SK-N-SH treated with all-trans-retinoic acid at 6 μM for 48 hours (cell line): ENCODE results near the gene UBE4B.
A peak's percentile ranks its signal among the peaks of the same experiment; 100 is the strongest.
"Not testable (repeated sequence)": the region's sequence is repeated elsewhere in the genome, so short reads cannot be mapped to it uniquely, and the experiment has no call there.

Source experiments
- ATAC-seq: fragments of 200-7000 bp; cut with Tn5 transposase; 3 replicates; pipeline ENCODE4 v1.9.1; 2020; ENCODE audit warnings: mild to moderate bottlenecking, moderate library complexity
- ARNTL ChIP-seq: fragments of 450-650 bp; formaldehyde crosslinking; IDR thresholded peaks from 2 replicates; pipeline ENCODE4 v1.5.0; 2020; ENCODE audit warnings: low read depth, mild to moderate bottlenecking, moderate library complexity, borderline replicate concordance
- BACH2 ChIP-seq: fragments of 250-450 bp; sonication (Bioruptor Pico); IDR thresholded peaks from 2 replicates; pipeline ENCODE4 v1.9.0; 2021; ENCODE audit warnings: mild to moderate bottlenecking, borderline replicate concordance
- CREB5 ChIP-seq: fragments of 250-450 bp; sonication (Bioruptor Pico); IDR thresholded peaks from 2 replicates; pipeline ENCODE4 v1.5.1; 2020; ENCODE audit warnings: low read depth, mild to moderate bottlenecking, moderate library complexity
- CSDC2 ChIP-seq: fragments of 250-450 bp; sonication (Bioruptor Pico); IDR thresholded peaks from 2 replicates; pipeline ENCODE4 v1.5.0; 2020; ENCODE audit warnings: mild to moderate bottlenecking, moderate library complexity
- CSRNP3 ChIP-seq: fragments of 250-450 bp; sonication (Bioruptor Pico); IDR thresholded peaks from 2 replicates; pipeline ENCODE4 v1.5.1; 2021; ENCODE audit warnings: mild to moderate bottlenecking, moderate library complexity
- GLIS3 ChIP-seq: fragments of 250-450 bp; sonication (Bioruptor Pico); IDR thresholded peaks from 2 replicates; pipeline ENCODE4 v1.5.0; 2020; ENCODE audit warnings: mild to moderate bottlenecking, moderate library complexity
- ISL1 ChIP-seq: fragments of 250-450 bp; sonication (Bioruptor Pico); IDR thresholded peaks from 2 replicates; pipeline ENCODE4 v2.1.2; 2022; ENCODE audit warnings: mild to moderate bottlenecking, moderate library complexity
- OSR1 ChIP-seq: fragments of 250-450 bp; sonication (Bioruptor Pico); IDR thresholded peaks from 2 replicates; pipeline ENCODE4 v1.8.0; 2022; ENCODE audit warnings: moderate library complexity, mild to moderate bottlenecking, inconsistent platforms
- PATZ1 ChIP-seq: fragments of 250-450 bp; sonication (Bioruptor Pico); IDR thresholded peaks from 2 replicates; pipeline ENCODE4 v1.8.0; 2020; ENCODE audit warnings: mild to moderate bottlenecking, moderate library complexity, borderline replicate concordance
- PPARA ChIP-seq: fragments of 250-450 bp; sonication (Bioruptor Pico); IDR thresholded peaks from 2 replicates; pipeline ENCODE4 v1.5.0; 2020; ENCODE audit warnings: mild to moderate bottlenecking, borderline replicate concordance
- RARB ChIP-seq: fragments of 250-450 bp; sonication (Bioruptor Pico); IDR thresholded peaks from 2 replicates; pipeline ENCODE4 v1.8.0; 2021; ENCODE audit warnings: mild to moderate bottlenecking, moderate library complexity
- SNAI2 ChIP-seq: fragments of 250-450 bp; sonication (Bioruptor Pico); IDR thresholded peaks from 2 replicates; pipeline ENCODE4 v1.5.0; 2020; ENCODE audit warnings: mild to moderate bottlenecking, moderate library complexity
- TCF4 ChIP-seq: fragments of 250-450 bp; sonication (Bioruptor Pico); IDR thresholded peaks from 2 replicates; pipeline ENCODE4 v1.8.0; 2021; ENCODE audit warnings: mild to moderate bottlenecking, moderate library complexity, borderline replicate concordance
- TOX ChIP-seq: fragments of 250-450 bp; sonication (Bioruptor Pico); IDR thresholded peaks from 2 replicates; pipeline ENCODE4 v1.8.0; 2021; ENCODE audit warnings: mild to moderate bottlenecking, moderate library complexity, borderline replicate concordance
- ZC3H10 ChIP-seq: fragments of 250-450 bp; sonication (Bioruptor Pico); IDR thresholded peaks from 2 replicates; pipeline ENCODE4 v1.5.1; 2021; ENCODE audit warnings: mild to moderate bottlenecking, moderate library complexity
- ZFP3 ChIP-seq: fragments of 250-450 bp; sonication (Bioruptor Pico); IDR thresholded peaks from 2 replicates; pipeline ENCODE4 v1.5.0; 2020; ENCODE audit warnings: mild to moderate bottlenecking, moderate library complexity
- ZFP30 ChIP-seq: fragments of 450-650 bp; formaldehyde crosslinking; IDR thresholded peaks from 2 replicates; pipeline ENCODE4 v1.5.0; 2022; ENCODE audit warnings: mild to moderate bottlenecking, moderate library complexity
- ZNF565 ChIP-seq: fragments of 450-650 bp; formaldehyde crosslinking; conservative IDR thresholded peaks from 2 replicates; pipeline ENCODE4 v1.5.0; 2020; ENCODE audit warnings: low read depth, mild to moderate bottlenecking, moderate library complexity
- ZNF70 ChIP-seq: fragments of 450-650 bp; formaldehyde crosslinking; IDR thresholded peaks from 2 replicates; pipeline ENCODE4 v1.5.0; 2020; ENCODE audit warnings: mild to moderate bottlenecking, moderate library complexity
- ZNF8 ChIP-seq: fragments of 450-650 bp; formaldehyde crosslinking; IDR thresholded peaks from 2 replicates; pipeline ENCODE4 v1.5.0; 2020; ENCODE audit warnings: mild to moderate bottlenecking, moderate library complexity
- TF ChIP-seq, protein P1 (sequence below): fragments of 250-450 bp; sonication (Bioruptor Pico); IDR thresholded peaks from 2 replicates; pipeline ENCODE4 v1.8.0; 2021; ENCODE audit warnings: low read depth, mild to moderate bottlenecking, moderate library complexity, borderline replicate concordance

Gene UBE4B

DNA sequence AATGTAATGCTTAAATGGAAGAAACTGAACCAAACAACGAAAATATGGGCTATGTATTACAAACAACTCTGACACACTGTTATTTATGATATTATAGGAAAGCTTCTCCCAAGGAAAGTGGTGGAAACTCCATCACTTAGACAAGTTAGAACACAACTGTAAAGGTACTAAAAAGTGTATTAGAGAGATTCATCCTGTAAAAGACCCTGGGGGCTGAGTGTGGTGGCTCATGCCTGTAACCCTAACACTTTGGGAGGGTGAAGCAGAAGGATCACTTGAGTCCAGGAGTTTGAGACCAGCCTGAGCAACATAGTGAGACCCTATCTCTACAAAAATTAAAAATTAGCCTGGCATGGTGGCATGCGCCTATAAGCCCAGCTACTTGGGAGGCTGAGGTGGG is 7.4 kb upstream of the UBE4B start (continued):
- no peak for TF ChIP-seq PATZ1 (CRISPR knock-in tag)

GRCh38 chr1:10027027-10027426 is 5.7 kb upstream of the UBE4B start:
- TF ChIP-seq, protein P1, sequence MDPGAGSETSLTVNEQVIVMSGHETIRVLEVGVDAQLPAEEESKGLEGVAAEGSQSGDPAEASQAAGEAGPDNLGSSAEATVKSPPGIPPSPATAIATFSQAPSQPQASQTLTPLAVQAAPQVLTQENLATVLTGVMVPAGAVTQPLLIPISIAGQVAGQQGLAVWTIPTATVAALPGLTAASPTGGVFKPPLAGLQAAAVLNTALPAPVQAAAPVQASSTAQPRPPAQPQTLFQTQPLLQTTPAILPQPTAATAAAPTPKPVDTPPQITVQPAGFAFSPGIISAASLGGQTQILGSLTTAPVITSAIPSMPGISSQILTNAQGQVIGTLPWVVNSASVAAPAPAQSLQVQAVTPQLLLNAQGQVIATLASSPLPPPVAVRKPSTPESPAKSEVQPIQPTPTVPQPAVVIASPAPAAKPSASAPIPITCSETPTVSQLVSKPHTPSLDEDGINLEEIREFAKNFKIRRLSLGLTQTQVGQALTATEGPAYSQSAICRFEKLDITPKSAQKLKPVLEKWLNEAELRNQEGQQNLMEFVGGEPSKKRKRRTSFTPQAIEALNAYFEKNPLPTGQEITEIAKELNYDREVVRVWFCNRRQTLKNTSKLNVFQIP, result no peak
- TF ChIP-seq ZC3H10 (CRISPR knock-in tag), result no peak
- no peak for TF ChIP-seq RARB (CRISPR knock-in tag)
- TF ChIP-seq ZFP3 (CRISPR knock-in tag), result no peak
- no peak for TF ChIP-seq ZNF70
- TF ChIP-seq TCF4 (CRISPR knock-in tag), result no peak
- no peak for TF ChIP-seq ZNF565
- no peak for ATAC-seq

DNA sequence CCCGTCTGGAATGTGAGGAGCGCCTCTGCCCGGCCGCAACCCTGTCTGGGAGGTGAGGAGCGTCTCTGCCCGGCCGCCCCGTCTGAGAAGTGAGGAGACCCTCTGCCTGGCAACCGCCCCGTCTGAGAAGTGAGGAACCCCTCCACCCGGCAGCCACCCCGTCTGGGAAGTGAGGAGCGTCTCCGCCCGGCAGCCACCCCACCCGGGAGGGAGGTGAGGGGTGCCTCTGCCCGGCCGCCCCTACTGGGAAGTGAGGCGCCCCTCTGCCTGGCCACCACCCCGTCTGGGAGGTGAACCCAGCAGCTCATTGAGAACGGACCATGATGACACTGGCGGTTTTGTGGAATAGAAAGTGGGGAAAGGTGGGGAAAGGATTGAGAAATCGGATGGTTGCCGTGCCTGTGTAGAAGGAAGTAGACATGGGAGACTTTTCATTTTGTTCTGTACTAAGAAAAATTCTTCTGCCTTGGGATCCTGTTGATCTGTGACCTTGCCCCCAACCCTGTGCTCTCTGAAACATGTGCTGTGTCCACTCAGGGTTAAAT is 3.7 kb upstream of the UBE4B start:
- ATAC-seq, result not testable (repeated sequence)

DNA sequence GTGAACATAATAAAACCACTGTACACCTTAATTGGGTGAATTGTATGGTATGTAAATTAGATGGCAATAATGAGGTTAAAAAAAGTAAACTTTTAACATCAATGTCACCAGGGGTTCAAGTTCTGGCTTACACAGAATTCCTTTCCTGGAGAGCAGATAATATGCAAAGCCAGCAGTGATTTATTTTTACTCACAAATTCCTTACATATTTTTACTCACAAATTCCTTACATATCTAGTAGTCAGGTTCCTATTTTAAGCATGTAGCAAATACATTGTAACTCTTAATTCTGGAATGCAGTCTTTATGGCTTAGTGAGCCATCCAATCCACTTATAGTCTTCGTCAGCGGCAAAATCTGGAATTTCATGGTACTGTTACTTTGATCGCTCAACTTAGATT is 1.3 kb upstream of the UBE4B start:
- ATAC-seq, result peak; percentile 2; the same call in 1 of the 3 replicates
- no peak for TF ChIP-seq BACH2 (CRISPR knock-in tag)
- TF ChIP-seq ZFP30 (CRISPR knock-in tag), result no peak
- TF ChIP-seq ISL1, result peak; percentile 18; the same call in 1 of the 2 replicates

GRCh38 chr1:10033359-10033845 is 644 bp downstream of the UBE4B start:
- peak; percentile 53 for ATAC-seq

More at GRCh38 chr1:10033359-10033845, 644 bp downstream of the UBE4B start:
- TF ChIP-seq, protein P1, result no peak
- no peak for TF ChIP-seq GLIS3
- TF ChIP-seq ZFP3 (CRISPR knock-in tag), result no peak
- TF ChIP-seq ZFP30 (CRISPR knock-in tag), result no peak
- no peak for TF ChIP-seq TOX (CRISPR knock-in tag)
- TF ChIP-seq ZC3H10 (CRISPR knock-in tag), result no peak
- TF ChIP-seq PATZ1 (CRISPR knock-in tag), result no peak
- no peak for TF ChIP-seq ZNF70
- no peak for TF ChIP-seq OSR1 (CRISPR knock-in tag)
- no peak for TF ChIP-seq BACH2 (CRISPR knock-in tag)
- no peak for TF ChIP-seq ZNF565
- no peak for TF ChIP-seq SNAI2 (CRISPR knock-in tag)
- TF ChIP-seq CSRNP3, result no peak
- TF ChIP-seq ARNTL, result no peak
- no peak for TF ChIP-seq PPARA (CRISPR knock-in tag)
- TF ChIP-seq ZNF8 (CRISPR knock-in tag), result no peak
- TF ChIP-seq CSDC2 (CRISPR knock-in tag), result no peak
- no peak for TF ChIP-seq CREB5 (CRISPR knock-in tag)
